Anterior cingulate cortex (tissue), 58 donors: ENCODE measurements around the gene PIGS.

Source experiments
- DNase-seq, 58 donors: peaks; one replicate each; lab custom pipeline; 2025; lab: John Stamatoyannopoulos, UW

The PIGS gene

GRCh38 chr17:28552176-28552999 lies 18.9 kb downstream of the PIGS start, which contains the start of gene UNC119:
UNC119 (minus strand) TSS chr17:28552624; CDS start chr17:28552557, 67 bp downstream.
- DNase-seq, result peak in 53 of 58 donors; percentile 8 to 88 (median 53)

DNA sequence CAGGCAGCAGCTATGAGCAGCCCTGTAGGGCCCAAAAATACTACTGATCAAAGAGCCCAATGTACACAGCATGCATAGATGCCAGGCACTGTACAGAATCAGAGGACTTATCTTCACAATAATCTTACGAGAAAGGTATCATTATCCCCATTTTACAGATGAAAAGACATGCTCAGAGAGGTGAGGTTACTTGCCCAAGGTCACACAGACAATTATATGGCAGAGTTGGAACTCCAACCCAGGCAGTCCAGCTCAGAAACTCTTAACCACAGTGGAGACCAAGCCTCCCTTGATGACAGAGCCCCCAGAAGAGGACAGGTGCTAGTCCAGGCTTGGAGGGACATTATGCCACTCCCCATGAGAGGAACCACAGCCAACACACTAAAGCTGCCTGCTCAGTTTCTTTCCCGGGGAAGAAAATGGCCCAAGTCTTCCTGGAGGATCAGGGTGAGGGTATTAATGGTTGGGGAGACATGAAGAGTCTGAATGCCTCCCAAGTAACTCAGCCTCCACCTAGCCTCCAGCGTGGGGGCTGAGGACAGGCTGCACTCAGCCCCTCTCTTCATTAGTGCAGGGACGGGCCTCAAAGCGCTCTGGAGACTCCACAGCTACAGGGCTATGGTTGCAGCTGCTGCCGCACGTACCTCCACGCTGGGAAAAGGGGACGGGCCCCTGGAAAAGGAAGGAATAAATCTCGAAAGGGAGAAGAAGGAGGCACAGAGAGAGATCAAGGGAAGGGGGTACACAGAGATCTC lies 19.7 kb downstream of the PIGS start:
- peak in 6 of 58 donors; percentile 8 to 42 (median 24) for DNase-seq

DNA sequence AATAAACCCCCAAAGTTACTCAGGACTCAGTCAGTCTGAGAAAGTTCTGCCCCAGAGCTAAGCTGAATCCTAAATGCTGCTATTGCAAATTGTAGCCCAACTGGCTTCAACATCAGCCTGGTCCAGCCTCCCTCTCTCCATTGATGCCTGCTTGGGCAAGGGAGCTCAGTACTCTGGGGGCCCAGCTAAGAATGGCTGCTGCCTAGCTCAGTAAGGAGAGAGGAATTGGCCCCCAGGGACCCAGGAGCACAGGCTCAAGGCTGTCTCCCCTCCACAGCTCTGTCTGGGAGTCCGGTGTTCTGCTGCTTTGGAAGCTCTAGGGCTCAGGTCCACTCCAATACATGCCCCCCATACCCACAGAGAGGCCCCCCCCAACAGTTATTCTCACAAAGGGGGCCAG lies 20.5 kb downstream of the PIGS start:
- DNase-seq, result no peak

DNA sequence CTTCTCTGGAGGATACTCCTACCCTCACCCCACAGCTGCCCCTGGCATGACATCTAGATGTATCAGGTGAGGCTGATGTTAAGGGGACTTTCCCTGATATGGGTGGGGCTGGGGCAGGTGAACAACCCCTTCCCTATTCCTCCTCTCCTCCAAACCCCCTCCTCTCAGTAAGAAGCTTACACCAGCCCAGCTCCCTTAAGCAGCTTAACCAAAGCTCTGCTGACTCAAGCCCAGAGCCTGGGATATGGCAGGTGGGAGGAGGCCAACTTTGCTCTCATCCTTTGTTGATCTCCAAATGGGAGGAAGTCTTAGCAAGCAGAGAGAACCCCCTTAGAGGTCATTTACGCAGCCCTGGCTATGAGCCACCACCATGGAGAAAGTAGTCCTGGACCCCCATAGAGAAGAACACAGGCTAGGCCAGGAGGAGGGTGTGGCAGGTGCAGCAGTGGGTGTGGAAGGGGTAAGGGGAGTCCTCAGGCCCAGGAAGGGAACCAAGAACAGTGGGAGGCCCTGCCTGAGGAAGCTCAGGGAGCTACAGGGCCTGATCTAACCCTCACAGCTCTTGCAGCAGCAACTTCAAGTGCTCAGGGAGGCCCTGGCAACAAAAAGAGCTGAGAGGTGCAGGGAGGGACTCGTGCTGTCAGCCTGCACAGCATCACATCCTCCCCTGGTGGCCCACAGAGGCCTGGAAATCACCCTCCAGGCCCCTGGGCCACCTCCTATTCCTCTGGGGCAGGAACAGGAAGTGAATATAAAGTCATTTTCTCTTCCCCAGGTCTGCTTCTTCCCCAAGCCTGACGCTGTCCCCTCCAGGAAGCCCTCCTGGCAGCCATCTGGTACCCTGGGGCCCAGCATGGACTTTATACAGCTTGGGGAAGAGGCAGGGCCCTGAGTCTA lies 21.8 kb downstream of the PIGS start:
- DNase-seq, result no peak

DNA sequence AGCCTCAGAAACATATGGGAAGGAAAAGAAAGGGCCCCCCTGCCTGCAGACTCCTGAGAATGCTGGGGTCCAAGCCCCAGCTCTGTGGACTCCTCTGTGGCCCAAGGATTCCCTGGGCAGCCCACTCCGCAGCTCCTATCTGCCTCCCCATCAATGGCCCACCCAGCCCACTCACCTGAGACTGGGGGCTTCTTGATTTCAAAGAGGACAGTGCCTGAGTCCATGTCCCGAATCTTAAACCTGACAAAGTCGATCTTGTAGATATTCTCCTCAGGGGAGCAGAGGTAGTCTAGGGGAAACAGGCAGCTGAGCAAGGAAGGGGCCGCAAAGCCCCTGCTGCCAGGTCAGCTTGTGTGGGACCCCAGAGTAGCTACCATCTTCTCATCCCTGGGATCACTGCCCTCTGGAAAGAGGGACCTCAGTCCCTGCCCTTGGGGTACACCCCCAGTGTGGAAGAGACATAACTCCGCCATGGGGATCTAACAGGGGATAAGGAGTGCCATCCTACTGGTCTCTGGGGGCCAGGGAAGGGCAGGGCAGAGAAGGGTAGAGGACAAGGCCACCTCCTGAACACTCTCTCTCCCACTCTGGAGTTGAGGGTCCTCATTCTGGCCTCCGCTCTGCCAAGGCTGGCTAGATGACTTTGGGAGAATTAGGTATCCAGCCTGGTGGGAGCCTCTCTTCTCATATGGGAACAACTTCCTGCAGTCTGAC lies 22.8 kb downstream of the PIGS start:
- DNase-seq, result no peak

DNA sequence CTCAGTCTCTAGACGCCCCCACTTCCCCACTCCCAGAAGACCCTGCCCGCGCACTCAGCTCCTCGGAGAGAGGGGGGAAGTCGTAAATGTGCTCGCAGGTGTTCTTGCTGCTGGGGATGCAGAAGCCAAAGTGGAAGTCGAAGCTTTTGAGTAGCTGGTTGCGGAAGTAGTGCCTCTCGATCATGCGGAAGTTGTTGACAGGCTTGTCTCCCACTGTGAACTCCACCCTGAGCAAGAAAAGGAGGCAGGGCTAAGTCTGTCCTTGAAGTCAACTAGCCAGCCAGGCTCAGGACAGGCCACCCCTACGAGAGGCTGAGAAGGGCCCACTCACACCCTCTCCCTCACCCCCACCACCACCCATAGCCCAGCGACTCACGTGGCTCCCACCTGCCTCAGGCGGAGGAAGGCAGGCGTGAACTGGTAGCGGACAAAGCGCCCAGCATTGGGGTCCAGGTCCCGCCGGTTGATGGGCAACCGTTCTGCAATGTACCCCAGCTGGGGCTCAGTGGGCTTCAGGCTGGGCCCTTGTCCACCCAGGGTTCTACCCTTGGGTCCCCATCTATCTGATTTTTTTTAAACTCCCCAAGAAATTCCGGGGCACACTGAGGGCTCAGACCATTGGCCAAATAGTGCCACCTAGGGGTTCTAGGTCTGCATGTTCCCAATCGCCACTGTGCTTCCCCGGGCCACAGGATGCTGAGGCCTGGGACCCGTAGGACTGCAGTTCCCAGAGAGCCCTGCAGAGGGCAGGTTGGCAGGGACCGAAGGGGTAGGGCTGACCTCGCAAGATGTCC lies 23.5 kb downstream of the PIGS start:
- peak in 51 of 58 donors; percentile 6 to 77 (median 35) for DNase-seq

- no peak for DNase-seq
These were observed 24.2 kb downstream of the PIGS start for GRCh38 chr17:28547096-28547622.

GRCh38 chr17:28545787-28546415 lies 25.4 kb downstream of the PIGS start:
- DNase-seq, result no peak

DNA sequence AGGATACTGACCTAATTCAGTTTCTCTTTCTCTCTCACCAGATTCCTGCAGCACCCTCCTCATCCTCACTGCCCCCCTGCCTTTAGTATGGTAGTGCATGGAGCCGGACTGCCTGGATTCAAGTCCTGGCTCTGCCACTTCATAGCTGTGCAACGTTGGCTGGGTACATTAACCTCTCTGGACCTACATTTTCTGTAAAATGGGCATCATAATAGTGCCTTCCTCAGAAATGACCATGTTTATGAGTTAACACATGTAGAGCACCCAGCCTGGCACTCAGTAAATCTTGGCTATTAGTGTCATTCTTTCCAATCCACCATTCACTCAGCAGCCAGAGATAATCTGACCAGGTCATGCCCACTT lies 26.2 kb downstream of the PIGS start:
- no peak for DNase-seq

- no peak for DNase-seq
These were observed 26.8 kb downstream of the PIGS start for GRCh38 chr17:28544402-28545140.

DNA sequence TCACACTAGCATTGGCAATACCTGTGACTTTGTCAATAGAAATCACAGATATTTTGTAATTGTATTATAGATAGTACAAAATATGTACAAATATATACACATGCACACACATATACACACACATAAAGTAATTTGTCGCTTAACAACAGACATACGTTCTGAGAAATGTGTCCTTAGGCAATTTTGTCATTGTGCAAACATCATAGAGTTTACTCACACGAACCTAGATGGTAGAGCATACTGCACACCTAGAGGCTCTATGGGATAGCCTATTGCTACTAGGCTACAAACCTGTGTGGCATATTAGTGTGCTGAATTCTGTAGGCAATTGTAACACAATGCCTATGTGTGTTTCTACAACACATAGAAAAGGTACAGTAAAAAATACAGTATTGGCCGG lies 29.9 kb downstream of the PIGS start:
- DNase-seq, result no peak

- no peak for DNase-seq
These were observed 31.1 kb downstream of the PIGS start for GRCh38 chr17:28540231-28540630.

GRCh38 chr17:28538296-28538895 lies 32.9 kb downstream of the PIGS start:
- DNase-seq, result no peak

- no peak for DNase-seq
These were observed 34.1 kb downstream of the PIGS start for GRCh38 chr17:28537219-28537610.

- DNase-seq, result no peak
These were observed 34.6 kb downstream of the PIGS start for GRCh38 chr17:28536532-28537218.

DNA sequence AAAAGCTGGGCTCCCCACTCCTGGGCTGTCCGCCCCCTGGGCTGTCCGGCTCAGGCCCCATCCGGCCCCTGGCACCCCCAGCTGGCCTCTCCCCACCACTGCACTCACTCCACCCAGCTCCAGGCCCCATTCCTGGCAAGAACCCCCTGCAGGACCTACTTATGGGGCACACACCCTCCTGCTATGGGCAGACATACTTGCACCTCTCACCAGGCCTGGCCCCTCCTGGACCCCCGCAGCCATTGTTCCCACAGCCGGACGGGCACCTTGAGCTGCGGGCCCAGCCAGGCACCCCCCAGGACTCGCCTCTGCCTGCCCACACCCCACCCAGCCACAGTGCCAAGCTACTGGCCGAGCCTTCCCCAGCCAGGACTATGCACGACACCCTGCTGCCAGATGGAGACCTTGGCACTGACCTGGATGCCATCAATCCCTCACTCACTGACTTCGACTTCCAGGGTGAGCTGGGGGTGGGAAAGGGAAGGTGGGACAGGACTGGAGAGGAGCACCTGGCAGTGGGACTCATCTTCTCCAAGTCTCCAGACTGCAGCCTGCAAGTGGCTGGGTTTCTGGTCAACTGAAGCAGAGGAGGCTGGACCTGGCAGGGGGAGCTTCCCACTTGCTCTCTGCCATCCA lies 36.5 kb downstream of the PIGS start:
- DNase-seq, result no peak
